ENCODE measurements around the gene ARL15. TPM values are rescaled to one million over a fixed set of nuclear protein-coding genes. Genes with fewer than 3 reads are reported as not detected.
A peak's percentile ranks its signal among the peaks of the same experiment; 100 is the strongest.

The ARL15 gene
- total and polyA plus RNA-seq, 9 of the 15 experiments (the other 6 are each of a cell fraction or from before 2014, with no cell fraction given) = 18.5 to 80.4 (median 57.0) TPM

DNA sequence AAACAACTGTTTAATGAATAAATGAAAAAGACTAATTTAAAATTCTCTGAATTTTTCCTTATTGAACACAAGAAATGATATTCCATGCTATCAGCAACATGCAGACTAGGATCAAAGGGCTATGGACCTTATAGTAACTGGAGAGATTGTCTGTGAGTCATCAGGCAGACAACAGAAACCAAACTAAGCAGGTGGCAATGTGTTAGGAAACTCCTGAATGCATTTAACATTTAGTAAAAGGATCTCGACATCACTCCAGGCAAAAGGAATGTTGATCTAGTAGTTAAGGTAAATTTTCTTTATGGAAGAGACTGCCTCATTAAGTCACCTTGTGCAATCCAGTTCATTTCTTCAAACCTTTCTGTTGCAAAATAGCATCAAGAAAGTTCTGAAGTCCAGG is 58.4 kb downstream of the ARL15 start (continued):
- no peak for TF ChIP-seq SMARCB1 (IDR thresholded peaks at IDR 0.05; ENCODE audit: insufficient read length, low read depth)
- no peak for TF ChIP-seq ZNF280B (CRISPR knock-in tag; IDR thresholded peaks at IDR 0.05)
- TF ChIP-seq BRD4 (IDR thresholded peaks at IDR 0.05) = no peak
- no peak for TF ChIP-seq POLR2AphosphoS5 (IDR thresholded peaks at IDR 0.05; ENCODE audit: control insufficient read depth, insufficient read depth, low read depth, low read length)
- TF ChIP-seq HNRNPK (IDR thresholded peaks at IDR 0.05; ENCODE audit: low read depth, low read length, poor library complexity, severe bottlenecking) = no peak
- TF ChIP-seq TEAD4 (IDR thresholded peaks at IDR 0.05; ENCODE audit: low read length) = 0 out of 2 replicates have a peak, but pooled peaks have one; percentile 15
- TF ChIP-seq TEAD4 (CRISPR knock-in tag; IDR thresholded peaks at IDR 0.05; ENCODE audit: borderline replicate concordance) = no peak
- TF ChIP-seq SREBF2 (CRISPR knock-in tag; IDR thresholded peaks at IDR 0.05) = no peak
- no peak for TF ChIP-seq MECOM (CRISPR knock-in tag; IDR thresholded peaks at IDR 0.05)
- TF ChIP-seq STAT6 (CRISPR knock-in tag; IDR thresholded peaks at IDR 0.05) = no peak
- no peak for TF ChIP-seq CCNT2 (IDR thresholded peaks at IDR 0.05; ENCODE audit: borderline replicate concordance, extremely low read depth, insufficient read length, low read depth, low read length)
- no peak for TF ChIP-seq ZNF431 (CRISPR knock-in tag; IDR thresholded peaks at IDR 0.05)

Data from K562 (cell line).